ENCODE measurements around the gene KCNMB2.
A peak's percentile ranks its signal among the peaks of the same experiment; 100 is the strongest.

The KCNMB2 gene

GRCh38 chr3:178777718-178778411 is 241.6 kb downstream of the KCNMB2 start:
- DNase-seq (ENCODE audit: low read depth): peak; percentile 53
- no peak overlapping the region for H3K4me3 ChIP-seq (ENCODE audit: low read depth, low read length)
- TF ChIP-seq CTCF (IDR thresholded peaks at IDR 0.05; ENCODE audit: insufficient read depth, low read depth, low read length, missing control alignments): no peak

GRCh38 chr3:178778589-178778988 is 242.4 kb downstream of the KCNMB2 start:
- no peak for DNase-seq (ENCODE audit: low read depth)
- no peak for TF ChIP-seq CTCF (IDR thresholded peaks at IDR 0.05; ENCODE audit: insufficient read depth, low read depth, low read length, missing control alignments)
- H3K4me3 ChIP-seq (ENCODE audit: low read depth, low read length): no peak overlapping the region

DNA sequence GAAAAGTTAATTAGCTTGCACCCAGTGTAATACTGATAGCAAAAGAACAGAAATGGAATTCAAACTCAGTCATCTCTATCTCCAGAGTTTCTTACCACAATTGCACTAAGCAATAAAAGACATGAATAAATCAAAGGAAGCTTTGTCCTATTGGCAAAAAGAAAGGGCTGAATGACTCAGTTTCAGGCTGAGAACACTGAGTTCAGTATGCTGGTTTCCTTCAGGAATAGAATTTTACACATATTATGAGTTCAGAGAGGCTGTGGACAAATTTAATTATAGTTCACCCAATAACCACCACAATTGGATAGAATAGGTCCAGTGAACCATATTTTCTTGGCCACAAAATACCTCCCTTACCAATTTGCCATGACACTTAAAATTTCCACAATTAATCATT is 249.7 kb downstream of the KCNMB2 start:
- H3K4me3 ChIP-seq (ENCODE audit: low read depth, low read length): no peak overlapping the region
- DNase-seq (ENCODE audit: low read depth): no peak
- no peak for TF ChIP-seq CTCF (IDR thresholded peaks at IDR 0.05; ENCODE audit: insufficient read depth, low read depth, low read length, missing control alignments)

DNA sequence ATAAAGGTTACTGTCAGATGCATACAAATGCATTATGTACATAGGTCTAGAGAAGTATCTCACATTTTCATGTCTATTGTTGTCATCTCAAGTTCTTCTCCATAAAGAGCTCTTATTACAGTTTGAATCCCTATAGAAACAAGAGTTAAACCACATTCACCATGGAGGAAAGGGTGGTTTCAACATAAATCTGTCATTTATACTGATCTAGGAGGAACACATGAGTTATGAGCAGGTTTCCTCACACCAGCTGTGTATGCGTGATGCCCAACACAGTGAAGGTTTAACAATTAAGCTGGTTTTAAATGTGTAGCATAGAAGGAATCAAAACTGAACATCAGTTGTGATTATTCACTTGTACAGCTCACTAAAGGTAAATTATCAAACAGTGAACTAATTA is 251.7 kb downstream of the KCNMB2 start:
- no peak overlapping the region for H3K4me3 ChIP-seq (ENCODE audit: low read depth, low read length)
- no peak for TF ChIP-seq CTCF (IDR thresholded peaks at IDR 0.05; ENCODE audit: insufficient read depth, low read depth, low read length, missing control alignments)
- DNase-seq (ENCODE audit: low read depth): no peak

GRCh38 chr3:178794711-178795110 is 258.5 kb downstream of the KCNMB2 start:
- no peak overlapping the region for H3K4me3 ChIP-seq (ENCODE audit: low read depth, low read length)
- no peak for DNase-seq (ENCODE audit: low read depth)
- TF ChIP-seq CTCF (IDR thresholded peaks at IDR 0.05; ENCODE audit: insufficient read depth, low read depth, low read length, missing control alignments): no peak

- H3K4me3 ChIP-seq (ENCODE audit: low read depth, low read length): no peak overlapping the region
- no peak for DNase-seq (ENCODE audit: low read depth)
- TF ChIP-seq CTCF (IDR thresholded peaks at IDR 0.05; ENCODE audit: insufficient read depth, low read depth, low read length, missing control alignments): no peak
Observed at GRCh38 chr3:178795349-178795748, 259.1 kb downstream of the KCNMB2 start.

GRCh38 chr3:178802259-178802658 is 266.0 kb downstream of the KCNMB2 start:
- H3K4me3 ChIP-seq (ENCODE audit: low read depth, low read length): no peak overlapping the region
- no peak for TF ChIP-seq CTCF (IDR thresholded peaks at IDR 0.05; ENCODE audit: insufficient read depth, low read depth, low read length, missing control alignments)
- DNase-seq (ENCODE audit: low read depth): peak; percentile 32
